Body of pancreas (tissue), 4 donors: ENCODE measurements around the gene DNAJC4.

Experiments used
- CTCF ChIP-seq, 7 experiments: fragments of 450-650 bp in 4 of 7; fragments of 200-600 bp in 3 of 7; sonication (generic) in 3 of 7; IDR thresholded peaks; one replicate each; pipeline ENCODE4 v1.5.1; 2016 to 2019; ENCODE audit warnings: antibody characterized with exemption in 7 of 7
- POLR2A ChIP-seq, 3 donors: fragments of 450-650 bp; IDR thresholded peaks; one replicate each; pipeline ENCODE4 v1.6.1; 2016; ENCODE audit warnings: antibody characterized with exemption in 3 of 3, mild to moderate bottlenecking in 2 of 3

- TF ChIP-seq CTCF (IDR thresholded peaks at IDR 0.05) = no peak
- TF ChIP-seq POLR2A (IDR thresholded peaks at IDR 0.05) = no peak
Observed at GRCh38 chr11:64227405-64227956, 2.9 kb upstream of the DNAJC4 start.
